OCI-LY1 (cell line): ENCODE measurements around the gene TTC39C.

Source experiments
- H2AFZ ChIP-seq: fragments of 200-600 bp; sonication (generic), shearing (Covaris generic); 2 replicates; pipeline ENCODE4 v1.6.0; 2014; ENCODE audit warnings: antibody characterized with exemption, mild to moderate bottlenecking, low read length
- H3F3A ChIP-seq: fragments of 200-600 bp; sonication (generic), shearing (Covaris generic); 2 replicates; pipeline ENCODE4 v1.6.0; 2014; ENCODE audit warnings: mild to moderate bottlenecking, antibody characterized with exemption, low read length, moderate library complexity; ENCODE audit not compliant: insufficient read depth
- H3K27ac ChIP-seq: fragments of 200-600 bp; sonication (generic); 2 replicates; pipeline ENCODE4 v1.5.1; 2014; ENCODE audit warnings: low read length, mixed run types, mild to moderate bottlenecking, low read depth; ENCODE audit not compliant: poor library complexity, severe bottlenecking
- H3K27me3 ChIP-seq: fragments of 200-600 bp; sonication (generic); 2 replicates; pipeline ENCODE4 v1.6.0; 2014; ENCODE audit warnings: antibody characterized with exemption, mild to moderate bottlenecking, low read length, moderate library complexity; ENCODE audit not compliant: insufficient read depth
- H3K36me3 ChIP-seq: fragments of 200-600 bp; sonication (generic); 2 replicates; pipeline ENCODE4 v1.6.1; 2014; ENCODE audit warnings: mild to moderate bottlenecking, antibody characterized with exemption, low read length, moderate library complexity, mixed read lengths; ENCODE audit not compliant: insufficient read depth
- H3K4me1 ChIP-seq: fragments of 200-600 bp; sonication (generic); 2 replicates; pipeline ENCODE4 v1.5.1; 2014; ENCODE audit warnings: mild to moderate bottlenecking, low read length, moderate library complexity; ENCODE audit not compliant: insufficient read depth, severe bottlenecking
- H3K4me2 ChIP-seq: fragments of 200-600 bp; sonication (generic), shearing (Covaris generic); 2 replicates; pipeline ENCODE4 v1.6.1; 2014; ENCODE audit warnings: low read length
- H3K4me3 ChIP-seq: fragments of 200-600 bp; sonication (generic); 2 replicates; pipeline ENCODE4 v1.5.1; 2014; ENCODE audit warnings: low read length, low read depth, mild to moderate bottlenecking, mixed read lengths; ENCODE audit not compliant: poor library complexity, severe bottlenecking
- H3K79me2 ChIP-seq: fragments of 200-600 bp; shearing (Covaris generic); 2 replicates; pipeline ENCODE4 v1.6.1; 2016; ENCODE audit warnings: mixed run types, low read length, mixed read lengths; ENCODE audit not compliant: insufficient read depth
- H3K9ac ChIP-seq: fragments of 200-600 bp; sonication (generic), shearing (Covaris generic); 2 replicates; pipeline ENCODE4 v1.6.1; 2014; ENCODE audit warnings: mild to moderate bottlenecking, low read length, mixed read lengths
- H3K9me2 ChIP-seq: fragments of 200-600 bp; sonication (generic), shearing (Covaris generic); 2 replicates; pipeline ENCODE4 v1.6.1; 2014; ENCODE audit warnings: low read depth, mild to moderate bottlenecking, low read length, mixed read lengths
- H3K9me3 ChIP-seq: fragments of 200-600 bp; shearing (Covaris generic); 2 replicates; pipeline ENCODE4 v1.6.1; 2014; ENCODE audit warnings: low read length, mixed read lengths
- H4K20me1 ChIP-seq: fragments of 200-600 bp; sonication (generic), shearing (Covaris generic); 2 replicates; pipeline ENCODE4 v1.6.0; 2016; ENCODE audit warnings: mild to moderate bottlenecking, low read length; ENCODE audit not compliant: insufficient read depth
- EZH2 ChIP-seq: fragments of 200-600 bp; sonication (generic), shearing (Covaris generic); IDR thresholded peaks from 2 replicates; pipeline ENCODE4 v1.8.0; 2017; ENCODE audit warnings: borderline replicate concordance, mixed run types, mild to moderate bottlenecking, antibody characterized with exemption, low read length, moderate library complexity, mixed read lengths
- TF ChIP-seq, protein P1 (sequence below): fragments of 200-600 bp; sonication (generic), shearing (Covaris generic); IDR thresholded peaks from 2 replicates; pipeline ENCODE4 v1.5.1; 2017; ENCODE audit warnings: mild to moderate bottlenecking, antibody characterized with exemption, low read length, moderate library complexity, mixed read lengths

The TTC39C gene

DNA sequence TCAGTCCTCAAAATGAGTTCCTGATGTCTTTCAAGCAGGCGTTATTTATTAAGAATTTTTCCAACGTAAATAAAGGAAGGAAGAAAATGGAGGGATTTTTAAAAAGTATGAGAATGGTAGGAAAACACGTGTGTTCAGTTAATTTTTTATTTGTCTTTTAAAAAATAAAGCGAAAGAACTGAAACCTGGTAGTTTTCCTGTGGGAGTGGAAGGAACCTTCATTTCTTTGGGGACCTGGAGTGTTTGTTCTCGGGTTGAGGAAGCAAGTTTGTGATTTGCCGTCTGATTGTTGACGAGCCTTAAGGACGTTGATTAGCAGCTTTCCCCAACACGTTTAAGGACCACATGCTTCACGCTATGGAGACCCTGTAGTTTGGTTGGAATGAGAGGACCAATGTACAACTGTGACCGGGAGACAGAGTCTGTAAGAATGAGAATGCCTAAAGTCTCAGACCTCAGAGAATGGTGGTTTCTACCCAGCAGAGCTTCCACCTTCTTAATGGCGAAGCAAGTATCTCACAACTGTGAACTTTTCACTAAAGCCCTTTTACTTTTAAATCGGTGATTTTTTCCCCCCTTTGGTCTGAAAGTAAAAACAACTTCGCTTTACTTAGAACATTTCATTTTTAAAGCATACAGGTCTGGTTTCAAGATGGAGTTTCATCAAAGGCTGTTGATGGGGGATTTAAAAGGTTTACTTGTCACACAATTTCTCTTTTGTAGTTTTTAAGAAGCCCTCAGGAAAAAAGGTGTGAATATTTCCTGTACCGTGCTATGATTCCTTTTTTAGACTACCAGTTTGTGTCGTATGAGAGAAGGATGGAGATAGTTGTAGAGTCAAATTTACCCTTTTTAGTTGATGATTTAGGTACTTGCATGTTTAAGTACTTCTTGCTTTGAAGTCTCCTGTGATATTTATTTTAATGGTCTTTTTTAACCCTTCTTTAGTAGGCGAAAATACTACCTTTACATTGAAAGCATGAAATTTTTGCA, 1.4 kb downstream of the TTC39C start:
- H3K4me3 ChIP-seq = peak overlapping the region; percentile 74
- no peak overlapping the region for H3K27ac ChIP-seq
- no peaks in the 10 kb centered on the region for H3K9me2 ChIP-seq
- H3K79me2 ChIP-seq = no peaks in the 10 kb centered on the region
- H3K4me2 ChIP-seq = peak overlapping the region; percentile 82; the same call in 1 of the 2 replicates
- no peak for TF ChIP-seq EZH2
- TF ChIP-seq, protein P1, sequence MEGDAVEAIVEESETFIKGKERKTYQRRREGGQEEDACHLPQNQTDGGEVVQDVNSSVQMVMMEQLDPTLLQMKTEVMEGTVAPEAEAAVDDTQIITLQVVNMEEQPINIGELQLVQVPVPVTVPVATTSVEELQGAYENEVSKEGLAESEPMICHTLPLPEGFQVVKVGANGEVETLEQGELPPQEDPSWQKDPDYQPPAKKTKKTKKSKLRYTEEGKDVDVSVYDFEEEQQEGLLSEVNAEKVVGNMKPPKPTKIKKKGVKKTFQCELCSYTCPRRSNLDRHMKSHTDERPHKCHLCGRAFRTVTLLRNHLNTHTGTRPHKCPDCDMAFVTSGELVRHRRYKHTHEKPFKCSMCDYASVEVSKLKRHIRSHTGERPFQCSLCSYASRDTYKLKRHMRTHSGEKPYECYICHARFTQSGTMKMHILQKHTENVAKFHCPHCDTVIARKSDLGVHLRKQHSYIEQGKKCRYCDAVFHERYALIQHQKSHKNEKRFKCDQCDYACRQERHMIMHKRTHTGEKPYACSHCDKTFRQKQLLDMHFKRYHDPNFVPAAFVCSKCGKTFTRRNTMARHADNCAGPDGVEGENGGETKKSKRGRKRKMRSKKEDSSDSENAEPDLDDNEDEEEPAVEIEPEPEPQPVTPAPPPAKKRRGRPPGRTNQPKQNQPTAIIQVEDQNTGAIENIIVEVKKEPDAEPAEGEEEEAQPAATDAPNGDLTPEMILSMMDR = no peak
- no peaks in the 10 kb centered on the region for H3K9me3 ChIP-seq
- no peaks in the 10 kb centered on the region for H4K20me1 ChIP-seq
- H3K9ac ChIP-seq = no peak overlapping the region
- no peak overlapping the region for H2AFZ ChIP-seq
- peaks cover 25% of the 10 kb centered on the region for H3K4me1 ChIP-seq
- H3F3A ChIP-seq = no peaks in the 10 kb centered on the region
- H3K27me3 ChIP-seq = no peaks in the 10 kb centered on the region; the same call in 1 of the 2 replicates
- H3K36me3 ChIP-seq = no peaks in the 10 kb centered on the region

DNA sequence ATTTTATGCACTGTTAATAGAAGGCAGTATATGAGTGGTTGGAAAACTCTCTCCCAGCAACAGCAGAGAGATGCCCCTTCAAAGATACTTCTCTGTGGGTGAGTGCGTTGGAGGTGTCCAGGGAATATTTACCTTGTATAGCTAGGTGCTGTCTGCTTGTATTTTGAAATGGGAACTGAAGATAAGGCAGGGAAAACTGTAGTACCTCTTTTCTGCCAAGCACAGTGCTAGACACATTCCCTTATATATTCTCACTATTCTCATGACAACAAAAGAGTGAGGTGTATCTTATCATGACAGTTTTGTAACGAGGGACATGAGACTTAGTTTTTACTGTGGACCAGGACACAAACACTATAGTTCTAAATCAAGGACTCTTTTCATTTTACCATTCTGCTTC, 2.1 kb downstream of the TTC39C start:
- H3K27me3 ChIP-seq = no peaks in the 10 kb centered on the region; the same call in 1 of the 2 replicates
- no peaks in the 10 kb centered on the region for H3F3A ChIP-seq
- H2AFZ ChIP-seq = no peak overlapping the region
- no peaks in the 10 kb centered on the region for H4K20me1 ChIP-seq
- no peaks in the 10 kb centered on the region for H3K79me2 ChIP-seq
- no peak overlapping the region for H3K9ac ChIP-seq
- H3K4me3 ChIP-seq = no peak overlapping the region
- no peaks in the 10 kb centered on the region for H3K36me3 ChIP-seq
- no peak overlapping the region for H3K4me2 ChIP-seq
- H3K27ac ChIP-seq = no peak overlapping the region
- H3K9me3 ChIP-seq = no peaks in the 10 kb centered on the region
- TF ChIP-seq, protein P1 = peak; percentile 47
- no peak for TF ChIP-seq EZH2
- H3K9me2 ChIP-seq = no peaks in the 10 kb centered on the region
- H3K4me1 ChIP-seq = peaks cover 20% of the 10 kb centered on the region

DNA sequence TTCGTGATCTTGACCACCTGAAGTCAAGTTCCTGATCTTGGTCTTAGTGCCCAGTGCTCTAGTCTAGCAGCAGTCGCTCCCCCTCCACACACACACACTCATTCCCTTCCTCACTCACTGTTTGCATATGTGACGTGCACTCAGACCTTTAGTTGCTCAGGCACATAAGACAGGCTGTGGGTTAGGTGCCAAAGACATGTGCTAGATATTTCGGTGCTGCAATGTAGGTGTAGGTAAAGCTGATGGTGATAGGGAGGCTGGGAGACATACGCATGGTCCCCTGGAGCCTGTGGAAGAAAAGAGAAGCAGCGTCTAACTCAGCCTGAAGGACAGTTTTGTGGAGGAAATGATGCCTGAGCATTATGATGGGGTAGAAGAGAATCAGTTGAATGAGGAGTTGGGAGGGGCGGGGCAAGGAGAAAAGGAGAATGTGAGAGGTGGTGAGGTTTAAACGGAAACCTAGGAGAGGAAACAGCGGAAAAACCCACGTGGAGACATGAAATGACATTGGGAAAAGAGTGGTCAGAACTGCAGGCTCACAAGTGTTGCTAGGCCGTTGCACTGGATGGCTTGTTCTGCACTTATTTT, 3.8 kb downstream of the TTC39C start:
- no peak overlapping the region for H3K4me2 ChIP-seq
- no peak overlapping the region for H2AFZ ChIP-seq
- H3K27ac ChIP-seq = no peak overlapping the region
- H4K20me1 ChIP-seq = no peaks in the 10 kb centered on the region
- no peak for TF ChIP-seq EZH2
- TF ChIP-seq, protein P1 = no peak
- no peaks in the 10 kb centered on the region for H3F3A ChIP-seq
- H3K9me3 ChIP-seq = no peaks in the 10 kb centered on the region
- H3K9me2 ChIP-seq = no peaks in the 10 kb centered on the region
- peaks cover 20% of the 10 kb centered on the region for H3K4me1 ChIP-seq
- H3K27me3 ChIP-seq = no peaks in the 10 kb centered on the region; the same call in 1 of the 2 replicates
- H3K9ac ChIP-seq = no peak overlapping the region
- no peak overlapping the region for H3K4me3 ChIP-seq
- no peaks in the 10 kb centered on the region for H3K36me3 ChIP-seq
- no peaks in the 10 kb centered on the region for H3K79me2 ChIP-seq
